Limb (tissue), 2 donors: ENCODE data around the gene SLIT3.

Experiments
- DNase-seq, 2 donors: peaks; one replicate each; pipeline ENCODE4 v3.0.0-alpha.2; 2016; ENCODE audit errors: extremely low spot score in 2 of 2

The SLIT3 gene

GRCh38 chr5:168967882-168968620 is 332.9 kb downstream of the SLIT3 start:
- DNase-seq, result no peak

- DNase-seq, result no peak
Observed at GRCh38 chr5:168965638-168966037, 335.3 kb downstream of the SLIT3 start.

GRCh38 chr5:168964182-168964581 is 336.8 kb downstream of the SLIT3 start:
- DNase-seq, result no peak

- DNase-seq, result peak; percentile 39 to 40
Observed at GRCh38 chr5:168962306-168962705, 338.6 kb downstream of the SLIT3 start.

GRCh38 chr5:168961681-168962080 is 339.3 kb downstream of the SLIT3 start:
- no peak for DNase-seq

- DNase-seq, result no peak
Observed at GRCh38 chr5:168960497-168960896, 340.4 kb downstream of the SLIT3 start.

- no peak for DNase-seq
Observed at GRCh38 chr5:168953351-168953750, 347.6 kb downstream of the SLIT3 start.

- DNase-seq, result no peak
Observed at GRCh38 chr5:168952196-168952595, 348.7 kb downstream of the SLIT3 start.

- DNase-seq, result no peak
Observed at GRCh38 chr5:168951769-168952168, 349.2 kb downstream of the SLIT3 start.

- DNase-seq, result no peak
Observed at GRCh38 chr5:168951356-168951755, 349.6 kb downstream of the SLIT3 start.

- DNase-seq, result no peak
Observed at GRCh38 chr5:168950241-168950951, 350.5 kb downstream of the SLIT3 start.

GRCh38 chr5:168948746-168949145 is 352.2 kb downstream of the SLIT3 start:
- no peak for DNase-seq

- peak in 1 of 2 donors; percentile 70 for DNase-seq
Observed at GRCh38 chr5:168947212-168947868, 353.6 kb downstream of the SLIT3 start.

GRCh38 chr5:168946363-168946762 is 354.6 kb downstream of the SLIT3 start:
- DNase-seq, result peak in 1 of 2 donors; percentile 53

- no peak for DNase-seq
Observed at GRCh38 chr5:168944004-168944403, 356.9 kb downstream of the SLIT3 start.

- DNase-seq, result no peak
Observed at GRCh38 chr5:168943091-168943884, 357.7 kb downstream of the SLIT3 start.

- no peak for DNase-seq
Observed at GRCh38 chr5:168941901-168942300, 359.0 kb downstream of the SLIT3 start.

GRCh38 chr5:168940712-168941111 is 360.2 kb downstream of the SLIT3 start:
- no peak for DNase-seq

GRCh38 chr5:168939887-168940544 is 360.9 kb downstream of the SLIT3 start:
- DNase-seq, result no peak

- no peak for DNase-seq
Observed at GRCh38 chr5:168939156-168939800, 361.7 kb downstream of the SLIT3 start.

- DNase-seq, result no peak
Observed at GRCh38 chr5:168936511-168936910, 364.4 kb downstream of the SLIT3 start.
